H9 (cell line): ENCODE results near the gene SFI1. TPM values are rescaled to one million over a fixed set of nuclear protein-coding genes. Genes with fewer than 3 reads are reported as not detected.

Experiments
- DNase-seq: peaks from one replicate; pipeline ENCODE4 v3.0.0-alpha.2; 2017
- H2AFZ ChIP-seq: one replicate; pipeline ENCODE4 v1.6.1; 2013; ENCODE audit warnings: mild to moderate bottlenecking, low read length, control low read depth, moderate library complexity
- H2AK5ac ChIP-seq: 2 replicates; pipeline ENCODE4 v1.6.1; 2013; ENCODE audit warnings: low read length, control low read depth, mixed read lengths; ENCODE audit not compliant: insufficient read length
- H2BK120ac ChIP-seq: one replicate; pipeline ENCODE4 v1.6.1; 2013; ENCODE audit warnings: low read depth, mild to moderate bottlenecking, low read length, control low read depth, inconsistent platforms; ENCODE audit not compliant: poor library complexity, severe bottlenecking
- H2BK12ac ChIP-seq: 2 replicates; pipeline ENCODE4 v1.6.1; 2013; ENCODE audit warnings: low read length, control low read depth, mixed read lengths, low read depth; ENCODE audit not compliant: insufficient read length
- H2BK15ac ChIP-seq: 2 replicates; pipeline ENCODE4 v1.6.1; 2013; ENCODE audit warnings: low read depth, low read length, control low read depth
- H2BK20ac ChIP-seq: one replicate; pipeline ENCODE4 v1.6.1; 2013; ENCODE audit warnings: low read depth, mild to moderate bottlenecking, low read length, control low read depth, inconsistent platforms; ENCODE audit not compliant: poor library complexity, severe bottlenecking
- H2BK5ac ChIP-seq: 2 replicates; pipeline ENCODE4 v1.6.1; 2013; ENCODE audit warnings: low read length, control low read depth, mixed read lengths; ENCODE audit not compliant: insufficient read length
- H3K14ac ChIP-seq: 2 replicates; pipeline ENCODE4 v1.6.1; 2013; ENCODE audit warnings: low read length, control low read depth; ENCODE audit not compliant: insufficient read depth
- H3K18ac ChIP-seq: 2 replicates; pipeline ENCODE4 v1.6.1; 2013; ENCODE audit warnings: low read depth, mild to moderate bottlenecking, mixed read lengths, low read length, control low read depth; ENCODE audit not compliant: insufficient read length
- H3K23ac ChIP-seq: 2 replicates; pipeline ENCODE4 v1.6.1; 2013; ENCODE audit warnings: low read length, control low read depth, mixed read lengths, low read depth; ENCODE audit not compliant: insufficient read length
- H3K23me2 ChIP-seq: 2 replicates; pipeline ENCODE4 v1.6.1; 2013; ENCODE audit warnings: low read depth, mild to moderate bottlenecking, mixed read lengths, low read length, control low read depth; ENCODE audit not compliant: insufficient read length, poor library complexity, severe bottlenecking
- H3K27ac ChIP-seq: 2 replicates; pipeline ENCODE4 v1.5.1; 2013; ENCODE audit warnings: low read length, control low read depth, mixed read lengths, low read depth; ENCODE audit not compliant: insufficient read length
- H3K27me3 ChIP-seq: 2 replicates; pipeline ENCODE4 v1.6.1; 2013; ENCODE audit warnings: low read length, control low read depth, inconsistent platforms; ENCODE audit not compliant: insufficient read depth
- H3K4ac ChIP-seq: 2 replicates; pipeline ENCODE4 v1.6.1; 2013; ENCODE audit warnings: low read depth, mild to moderate bottlenecking, control low read depth, inconsistent platforms, low read length, moderate library complexity
- H3K4me1 ChIP-seq: 2 replicates; pipeline ENCODE4 v1.6.1; 2013; ENCODE audit warnings: low read length, control low read depth, inconsistent platforms; ENCODE audit not compliant: insufficient read depth
- H3K4me2 ChIP-seq: 2 replicates; pipeline ENCODE4 v1.6.1; 2013; ENCODE audit warnings: low read length, control low read depth, mixed read lengths; ENCODE audit not compliant: insufficient read length, insufficient read depth
- H3K56ac ChIP-seq: 2 replicates; pipeline ENCODE4 v1.6.1; 2013; ENCODE audit warnings: low read depth, mild to moderate bottlenecking, mixed read lengths, low read length, control low read depth; ENCODE audit not compliant: insufficient read length
- H3K79me1 ChIP-seq: 2 replicates; pipeline ENCODE4 v1.6.1; 2013; ENCODE audit warnings: low read depth, mild to moderate bottlenecking, moderate library complexity, low read length, control low read depth, inconsistent platforms; ENCODE audit not compliant: insufficient read depth, poor library complexity, severe bottlenecking
- H3K79me2 ChIP-seq: 2 replicates; pipeline ENCODE4 v1.6.1; 2013; ENCODE audit warnings: low read length, control low read depth, inconsistent platforms; ENCODE audit not compliant: insufficient read depth
- H3K9ac ChIP-seq: 2 replicates; pipeline ENCODE4 v1.6.1; 2013; ENCODE audit warnings: low read length, control low read depth, mixed read lengths; ENCODE audit not compliant: insufficient read length; ENCODE audit errors: extremely low read depth
- H3K9me3 ChIP-seq: one replicate; pipeline ENCODE4 v1.6.1; 2013; ENCODE audit warnings: low read depth, low read length, inconsistent platforms; ENCODE audit not compliant: control insufficient read depth
- H3T11ph ChIP-seq: one replicate; pipeline ENCODE4 v1.6.1; 2013; ENCODE audit warnings: mild to moderate bottlenecking, low read length, control low read depth, inconsistent platforms
- H4K20me1 ChIP-seq: one replicate; pipeline ENCODE4 v1.6.1; 2013; ENCODE audit not compliant: control insufficient read depth, insufficient read length, insufficient read depth
- H4K5ac ChIP-seq: 2 replicates; pipeline ENCODE4 v1.6.1; 2013; ENCODE audit warnings: low read depth, mild to moderate bottlenecking, mixed read lengths, low read length, control low read depth; ENCODE audit not compliant: insufficient read length
- H4K8ac ChIP-seq: replicated peaks from 2 replicates; pipeline ENCODE4 v1.6.1; 2013; ENCODE audit warnings: low read length, control low read depth, mixed read lengths, low read depth; ENCODE audit not compliant: insufficient read length
- H4K91ac ChIP-seq: 2 replicates; pipeline ENCODE4 v1.6.1; 2013; ENCODE audit warnings: low read depth, mild to moderate bottlenecking, moderate library complexity, mixed read lengths, low read length, control low read depth; ENCODE audit not compliant: insufficient read length
- H3K27ac Mint-ChIP-seq, 3 experiments: 2 replicates in 2 of 3; 3 replicates in 1 of 3; pipeline ENCODE4 v1.8.0; 2020 to 2021; ENCODE audit warnings: mixed read lengths in 3 of 3, mild to moderate bottlenecking in 1 of 3, moderate library complexity in 1 of 3
- H3K27me3 Mint-ChIP-seq: 2 replicates; pipeline ENCODE4 v1.8.0; 2021; ENCODE audit warnings: low read depth, mild to moderate bottlenecking, moderate library complexity, mixed read lengths
- H3K36me3 Mint-ChIP-seq, 3 experiments: 2 replicates in 2 of 3; 3 replicates in 1 of 3; pipeline ENCODE4 v1.8.0; 2020 to 2021; ENCODE audit warnings: low read depth in 3 of 3, mixed read lengths in 3 of 3; ENCODE audit not compliant: insufficient read depth in 1 of 3
- H3K4me1 Mint-ChIP-seq, 2 experiments: 2 replicates each; pipeline ENCODE4 v1.8.0; 2020; ENCODE audit warnings: mixed read lengths in 2 of 2
- H3K4me3 Mint-ChIP-seq, 2 experiments: 2 replicates in 1 of 2; 3 replicates in 1 of 2; pipeline ENCODE4 v1.8.0; 2020 to 2021; ENCODE audit warnings: mild to moderate bottlenecking in 2 of 2, mixed read lengths in 2 of 2, moderate library complexity in 1 of 2
- H3K9me3 Mint-ChIP-seq, 2 experiments: 2 replicates in 1 of 2; 3 replicates in 1 of 2; pipeline ENCODE4 v1.8.0; 2020; ENCODE audit warnings: mild to moderate bottlenecking in 2 of 2, mixed read lengths in 2 of 2, moderate library complexity in 1 of 2
- WGBS: extraction: QIAGEN DNeasy Blood & Tissue Kit; methylation state at CpG from one replicate; pipeline ENCODE4 v1.1.7; 2013; ENCODE audit warnings: missing lambda C conversion rate, low lambda C conversion rate, mixed read lengths; ENCODE audit not compliant: insufficient read length; ENCODE audit errors: extremely low coverage; 5-methylcytosine and 5-hydroxymethylcytosine counted together
- total RNA-seq: library from RNA; stranded (reverse); gene quantifications from 2 replicates; pipeline ENCODE4 v1.2.1, GENCODE V29; 2021
- TF ChIP-seq, protein P1 (sequence below): fragments of 200-600 bp; sonication (generic); conservative IDR thresholded peaks from 3 replicates; pipeline ENCODE4 v1.8.0; 2021; ENCODE audit warnings: antibody characterized with exemption, mild to moderate bottlenecking

SFI1 gene
- total RNA-seq, 1 experiment from 2014 or later: 26.4 TPM

DNA sequence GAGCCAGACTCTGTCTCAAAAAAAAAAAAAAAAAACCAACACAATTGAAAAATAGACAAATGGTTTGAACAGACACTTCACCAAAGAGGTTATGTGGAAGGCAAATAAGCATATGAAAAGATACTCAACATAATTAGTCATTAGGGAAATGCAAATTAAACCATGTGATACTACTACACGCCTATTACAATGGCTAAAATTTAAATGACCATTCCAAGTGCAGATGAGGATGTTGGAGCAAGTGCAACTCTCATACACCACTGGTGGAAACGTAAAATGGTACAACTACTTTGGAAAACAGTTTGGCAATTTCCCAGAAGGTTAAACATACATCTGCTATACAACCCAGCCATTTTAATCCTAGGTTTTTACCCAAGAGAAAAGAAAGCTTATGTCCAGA, 31.0 kb upstream of the SFI1 start:
- Histone ChIP-seq H3K9ac (no peak overlapping the region), H3K23ac (no peak overlapping the region), H2BK5ac (no peak overlapping the region), H3K18ac (no peak overlapping the region), H3T11ph (no peak overlapping the region), H2AFZ (no peak overlapping the region), H4K8ac (no peak overlapping the region), H3K79me1 (no peaks in the 10 kb centered on the region), H3K9me3 (no peaks in the 10 kb centered on the region), H3K23me2 (no peaks in the 10 kb centered on the region), H2BK120ac (no peak overlapping the region), H4K91ac (no peak overlapping the region), H3K4ac (no peak overlapping the region), H2BK20ac (no peak overlapping the region), H3K4me2 (no peak overlapping the region), H3K27ac (no peak overlapping the region), H2AK5ac (no peak overlapping the region), H2BK15ac (no peak overlapping the region), H3K56ac (no peak overlapping the region), H3K14ac (no peak overlapping the region), H4K5ac (no peak overlapping the region), H4K20me1 (no peaks in the 10 kb centered on the region), H3K27me3 (no peaks in the 10 kb centered on the region), H2BK12ac (no peak overlapping the region), H3K79me2 (no peaks in the 10 kb centered on the region), H3K4me1 (no peaks in the 10 kb centered on the region)
- H3K9me3 Mint-ChIP-seq: no peaks in the 10 kb centered on the region
- no peak overlapping the region for H3K4me3 Mint-ChIP-seq
- no peaks in the 10 kb centered on the region for H3K27me3 Mint-ChIP-seq
- no peak for DNase-seq
- TF ChIP-seq, protein P1, sequence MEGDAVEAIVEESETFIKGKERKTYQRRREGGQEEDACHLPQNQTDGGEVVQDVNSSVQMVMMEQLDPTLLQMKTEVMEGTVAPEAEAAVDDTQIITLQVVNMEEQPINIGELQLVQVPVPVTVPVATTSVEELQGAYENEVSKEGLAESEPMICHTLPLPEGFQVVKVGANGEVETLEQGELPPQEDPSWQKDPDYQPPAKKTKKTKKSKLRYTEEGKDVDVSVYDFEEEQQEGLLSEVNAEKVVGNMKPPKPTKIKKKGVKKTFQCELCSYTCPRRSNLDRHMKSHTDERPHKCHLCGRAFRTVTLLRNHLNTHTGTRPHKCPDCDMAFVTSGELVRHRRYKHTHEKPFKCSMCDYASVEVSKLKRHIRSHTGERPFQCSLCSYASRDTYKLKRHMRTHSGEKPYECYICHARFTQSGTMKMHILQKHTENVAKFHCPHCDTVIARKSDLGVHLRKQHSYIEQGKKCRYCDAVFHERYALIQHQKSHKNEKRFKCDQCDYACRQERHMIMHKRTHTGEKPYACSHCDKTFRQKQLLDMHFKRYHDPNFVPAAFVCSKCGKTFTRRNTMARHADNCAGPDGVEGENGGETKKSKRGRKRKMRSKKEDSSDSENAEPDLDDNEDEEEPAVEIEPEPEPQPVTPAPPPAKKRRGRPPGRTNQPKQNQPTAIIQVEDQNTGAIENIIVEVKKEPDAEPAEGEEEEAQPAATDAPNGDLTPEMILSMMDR: no peak
- peaks cover 31 to 80% (median 57%) of the 10 kb centered on the region in 3 experiments; a peak in 6 of 7 replicates for H3K36me3 Mint-ChIP-seq
- no CpG with 5 or more reads among the region's 2 CpGs for WGBS
- no peak overlapping the region for H3K27ac Mint-ChIP-seq
- no peaks in the 10 kb centered on the region for H3K4me1 Mint-ChIP-seq
